GM18507 (cell line): ENCODE measurements around the gene GNB1L.

Source experiments
- DNase-seq: peaks from one replicate; pipeline ENCODE4 v3.0.0; 2011; ENCODE audit warnings: low read depth; ENCODE audit not compliant: insufficient read length; ENCODE audit errors: extremely low spot score
- FAIRE-seq: peaks from 2 replicates; lab custom pipeline; 2011; peaks lifted over from hg19 to GRCh38; lab: Jason Lieb, UNC

Gene GNB1L

GRCh38 chr22:19772673-19773469 is 81.8 kb downstream of the GNB1L start:
- peak; percentile 67 for FAIRE-seq
- no peak for DNase-seq

GRCh38 chr22:19772422-19772672 is 82.3 kb downstream of the GNB1L start:
- DNase-seq, result no peak
- no peak for FAIRE-seq

GRCh38 chr22:19770349-19771220 is 84.1 kb downstream of the GNB1L start:
- no peak for DNase-seq
- FAIRE-seq, result no peak

- FAIRE-seq, result no peak
Observed at GRCh38 chr22:19769393-19769715, 85.3 kb downstream of the GNB1L start.

GRCh38 chr22:19767427-19768341 is 87.0 kb downstream of the GNB1L start:
- DNase-seq (no peak), FAIRE-seq (no peak)

More at GRCh38 chr22:19769393-19769715, 85.3 kb downstream of the GNB1L start:
- DNase-seq, result no peak

GRCh38 chr22:19766511-19767426 is 87.9 kb downstream of the GNB1L start:
- FAIRE-seq, result no peak
- DNase-seq, result no peak

GRCh38 chr22:19766240-19766510 is 88.5 kb downstream of the GNB1L start:
- FAIRE-seq (no peak), DNase-seq (no peak)

- FAIRE-seq (no peak), DNase-seq (no peak)
Observed at GRCh38 chr22:19765477-19766239, 89.0 kb downstream of the GNB1L start.

- FAIRE-seq, result no peak
- no peak for DNase-seq
Observed at GRCh38 chr22:19764636-19765476, 89.8 kb downstream of the GNB1L start.

GRCh38 chr22:19764299-19764593 is 90.4 kb downstream of the GNB1L start:
- DNase-seq, result no peak
- no peak for FAIRE-seq

- DNase-seq (no peak), FAIRE-seq (no peak)
Observed at GRCh38 chr22:19763458-19764298, 91.0 kb downstream of the GNB1L start.

- no peak for DNase-seq
- FAIRE-seq, result no peak
Observed at GRCh38 chr22:19762568-19763457, 91.9 kb downstream of the GNB1L start.

- FAIRE-seq (no peak), DNase-seq (no peak)
Observed at GRCh38 chr22:19761725-19762567, 92.7 kb downstream of the GNB1L start.

- FAIRE-seq, result no peak
- no peak for DNase-seq
Observed at GRCh38 chr22:19760951-19761724, 93.5 kb downstream of the GNB1L start.
